ENCODE measurements around the gene CACNA1D.

The CACNA1D gene

GRCh38 chr3:53705774-53706173 is 211.4 kb downstream of the CACNA1D start:
- H3K27ac ChIP-seq = no peak overlapping the region
- no peak for TF ChIP-seq FOXP2 (optimal IDR thresholded peaks at IDR 0.05; ENCODE audit: control extremely low read depth, extremely low read length, insufficient read depth)
- TF ChIP-seq POLR2AphosphoS5 (IDR thresholded peaks at IDR 0.05; ENCODE audit: borderline replicate concordance, low read depth, low read length) = no peak
- no peak for TF ChIP-seq EZH2 (IDR thresholded peaks at IDR 0.05)

DNA sequence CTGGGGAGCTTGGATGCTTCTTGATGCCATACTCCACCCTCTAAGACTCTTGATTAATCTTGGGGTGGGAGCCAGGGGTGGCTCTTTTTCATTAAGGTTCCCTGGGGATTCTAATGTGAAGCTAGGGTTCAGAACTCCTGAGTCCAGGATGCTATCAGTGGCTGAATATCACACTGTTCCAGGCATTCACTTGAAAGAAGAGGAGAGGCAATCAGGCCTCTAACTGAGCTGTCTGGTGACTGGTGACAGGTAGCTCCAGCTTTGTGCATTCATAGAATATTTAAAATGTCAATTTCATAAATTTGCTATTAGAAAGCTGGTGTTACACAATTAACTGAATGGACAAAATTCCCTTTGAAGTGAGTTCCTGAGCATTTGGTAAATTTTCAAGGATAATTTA is 212.8 kb downstream of the CACNA1D start:
- no peak overlapping the region for H3K4me3 ChIP-seq
- no peak for TF ChIP-seq POLR2AphosphoS5 (IDR thresholded peaks at IDR 0.05; ENCODE audit: borderline replicate concordance, low read depth, low read length)
- TF ChIP-seq FOXP2 (optimal IDR thresholded peaks at IDR 0.05; ENCODE audit: control extremely low read depth, extremely low read length, insufficient read depth) = no peak
- TF ChIP-seq EZH2 (IDR thresholded peaks at IDR 0.05) = no peak
- no peak overlapping the region for H3K9ac ChIP-seq (ENCODE audit: insufficient read length)
- no peaks in the 10 kb centered on the region for H3K36me3 ChIP-seq (ENCODE audit: insufficient read depth, low read length)
- no peaks in the 10 kb centered on the region for H3K9me3 ChIP-seq (ENCODE audit: low read depth, low read length)
- H3K27ac ChIP-seq = no peak overlapping the region
- DNase-seq (ENCODE audit: low read depth, low spot score) = no peak

More at GRCh38 chr3:53705774-53706173, 211.4 kb downstream of the CACNA1D start:
- Histone ChIP-seq H3K9ac (ENCODE audit: insufficient read length) (no peak overlapping the region), H3K4me3 (no peak overlapping the region), H3K9me3 (ENCODE audit: low read depth, low read length) (no peaks in the 10 kb centered on the region), H3K36me3 (ENCODE audit: insufficient read depth, low read length) (no peaks in the 10 kb centered on the region)
- DNase-seq (ENCODE audit: low read depth, low spot score) = no peak

DNA sequence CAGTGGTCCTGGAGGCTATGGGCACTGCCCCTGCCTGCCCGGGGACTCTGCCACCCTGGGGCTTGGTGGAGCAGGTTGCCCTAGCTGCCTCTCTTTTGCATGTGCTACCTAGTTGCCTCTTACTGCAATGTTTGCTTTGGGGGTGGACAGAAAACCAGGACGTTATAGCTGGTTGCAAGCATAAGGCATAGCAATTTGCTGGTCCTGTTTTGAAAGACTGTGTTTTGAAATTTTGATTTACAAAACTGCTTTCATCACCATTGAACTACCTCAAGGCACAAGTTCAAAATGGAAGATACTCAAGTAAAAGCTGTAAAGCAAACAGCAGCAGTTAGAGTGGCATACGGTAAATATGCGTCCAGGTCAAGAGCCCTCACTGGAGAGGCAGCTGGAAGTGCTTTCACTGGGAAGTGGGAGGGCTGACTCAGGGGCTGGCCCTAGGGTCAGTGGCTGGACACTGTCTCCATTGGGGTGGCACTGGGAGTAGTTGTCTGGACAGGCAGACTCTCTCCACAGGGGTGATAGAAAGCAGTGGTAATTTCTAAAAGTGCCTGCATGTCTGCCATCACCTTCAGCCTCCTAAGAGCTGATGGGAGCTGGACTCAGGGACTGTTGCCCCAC is 213.7 kb downstream of the CACNA1D start:
- TF ChIP-seq EZH2 (IDR thresholded peaks at IDR 0.05) (no peak), FOXP2 (optimal IDR thresholded peaks at IDR 0.05; ENCODE audit: control extremely low read depth, extremely low read length, insufficient read depth) (no peak), POLR2AphosphoS5 (IDR thresholded peaks at IDR 0.05; ENCODE audit: borderline replicate concordance, low read depth, low read length) (no peak)
- H3K4me3 ChIP-seq = no peak overlapping the region
- no peaks in the 10 kb centered on the region for H3K9me3 ChIP-seq (ENCODE audit: low read depth, low read length)
- no peak for DNase-seq (ENCODE audit: low read depth, low spot score)
- no peak overlapping the region for H3K27ac ChIP-seq
- no peak overlapping the region for H3K9ac ChIP-seq (ENCODE audit: insufficient read length)
- no peaks in the 10 kb centered on the region for H3K36me3 ChIP-seq (ENCODE audit: insufficient read depth, low read length)

GRCh38 chr3:53709256-53709655 is 214.8 kb downstream of the CACNA1D start:
- TF ChIP-seq FOXP2 (optimal IDR thresholded peaks at IDR 0.05; ENCODE audit: control extremely low read depth, extremely low read length, insufficient read depth) (no peak), EZH2 (IDR thresholded peaks at IDR 0.05) (no peak), POLR2AphosphoS5 (IDR thresholded peaks at IDR 0.05; ENCODE audit: borderline replicate concordance, low read depth, low read length) (no peak)
- no peaks in the 10 kb centered on the region for H3K36me3 ChIP-seq (ENCODE audit: insufficient read depth, low read length)
- H3K4me3 ChIP-seq = no peak overlapping the region
- H3K27ac ChIP-seq = no peak overlapping the region
- H3K9ac ChIP-seq (ENCODE audit: insufficient read length) = no peak overlapping the region
- H3K9me3 ChIP-seq (ENCODE audit: low read depth, low read length) = no peaks in the 10 kb centered on the region
- no peak for DNase-seq (ENCODE audit: low read depth, low spot score)

DNA sequence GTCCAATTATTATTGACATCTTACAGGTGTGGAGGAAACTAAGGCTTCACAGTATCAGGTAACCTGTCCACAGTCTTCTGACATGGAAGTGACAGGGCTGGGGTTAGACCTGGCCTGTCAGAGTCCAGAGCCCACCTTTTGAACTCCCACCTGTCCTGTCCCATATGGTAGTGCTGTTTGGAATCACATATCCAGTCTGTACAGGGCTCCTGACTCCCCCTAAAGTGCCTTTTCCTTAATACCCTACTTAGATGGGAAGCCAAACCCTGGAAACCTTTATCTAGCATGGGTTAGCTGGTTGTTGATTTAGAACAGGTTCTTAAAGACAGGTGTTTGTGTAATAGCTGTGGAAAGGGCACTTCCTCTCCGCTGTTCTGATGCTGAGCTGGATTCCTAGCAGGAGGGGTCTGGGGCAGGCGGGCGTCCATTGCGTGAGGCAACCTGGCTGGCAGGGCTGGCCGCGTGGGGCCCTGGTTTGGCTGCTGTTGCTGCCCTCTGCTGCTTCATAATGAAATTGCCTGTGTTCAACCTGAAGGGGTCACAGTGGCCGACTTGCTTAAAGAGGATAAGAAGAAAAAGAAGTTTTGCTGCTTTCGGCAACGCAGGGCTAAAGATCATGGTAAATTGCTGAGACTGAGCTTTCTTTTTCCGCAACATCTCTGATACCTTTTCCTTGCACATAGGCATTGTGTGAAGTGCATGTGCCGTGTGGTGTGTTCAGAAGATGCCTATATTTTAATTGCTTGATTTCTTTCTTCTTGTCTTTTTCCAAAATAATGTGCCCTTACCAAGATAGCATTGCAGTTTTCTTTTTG is 215.7 kb downstream of the CACNA1D start:
- DNase-seq (ENCODE audit: low read depth, low spot score) = no peak
- TF ChIP-seq EZH2 (IDR thresholded peaks at IDR 0.05) (no peak), FOXP2 (optimal IDR thresholded peaks at IDR 0.05; ENCODE audit: control extremely low read depth, extremely low read length, insufficient read depth) (no peak), POLR2AphosphoS5 (IDR thresholded peaks at IDR 0.05; ENCODE audit: borderline replicate concordance, low read depth, low read length) (no peak)

GRCh38 chr3:53711387-53711786 is 217.0 kb downstream of the CACNA1D start:
- H3K36me3 ChIP-seq (ENCODE audit: insufficient read depth, low read length) = no peaks in the 10 kb centered on the region

More for the DNA sequence above, 215.7 kb downstream of the CACNA1D start:
- H3K27ac ChIP-seq = no peak overlapping the region
- no peaks in the 10 kb centered on the region for H3K9me3 ChIP-seq (ENCODE audit: low read depth, low read length)
- no peaks in the 10 kb centered on the region for H3K36me3 ChIP-seq (ENCODE audit: insufficient read depth, low read length)
- H3K9ac ChIP-seq (ENCODE audit: insufficient read length) = no peak overlapping the region
- no peak overlapping the region for H3K4me3 ChIP-seq

DNA sequence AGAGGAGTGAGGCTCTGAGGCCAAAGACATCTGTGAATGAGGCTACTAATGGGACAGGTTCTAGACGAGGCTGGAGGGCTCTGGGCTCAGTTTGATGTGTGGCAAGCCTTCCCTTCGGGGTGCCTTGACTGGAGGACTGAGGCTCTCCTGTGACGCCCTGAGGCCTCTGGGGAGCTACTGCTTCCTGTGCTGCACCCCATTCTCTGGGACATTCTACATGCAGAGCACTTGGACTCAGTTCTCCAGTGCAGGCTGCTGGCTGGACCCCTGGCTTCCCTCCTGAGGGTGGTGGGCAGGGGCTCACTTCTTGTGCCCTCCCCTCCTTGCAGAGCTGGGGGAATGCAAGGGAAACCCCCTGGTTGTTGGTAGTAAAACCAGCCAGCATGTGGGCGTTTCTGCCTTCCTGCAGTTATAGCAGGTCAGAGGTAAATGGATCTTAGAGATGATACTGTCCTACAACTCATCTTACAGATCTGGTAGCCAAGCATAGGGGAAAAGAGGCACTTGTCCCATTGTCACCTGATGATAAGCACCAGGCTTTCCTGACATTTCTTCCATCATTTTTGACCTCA is 218.5 kb downstream of the CACNA1D start:
- DNase-seq (ENCODE audit: low read depth, low spot score) = no peak
- H3K36me3 ChIP-seq (ENCODE audit: insufficient read depth, low read length) = no peaks in the 10 kb centered on the region
- no peaks in the 10 kb centered on the region for H3K9me3 ChIP-seq (ENCODE audit: low read depth, low read length)
- H3K27ac ChIP-seq = no peak overlapping the region
- no peak overlapping the region for H3K9ac ChIP-seq (ENCODE audit: insufficient read length)
- no peak overlapping the region for H3K4me3 ChIP-seq
- no peak for TF ChIP-seq EZH2 (IDR thresholded peaks at IDR 0.05)
- TF ChIP-seq POLR2AphosphoS5 (IDR thresholded peaks at IDR 0.05; ENCODE audit: borderline replicate concordance, low read depth, low read length) = no peak
- TF ChIP-seq FOXP2 (optimal IDR thresholded peaks at IDR 0.05; ENCODE audit: control extremely low read depth, extremely low read length, insufficient read depth) = no peak

More at GRCh38 chr3:53711387-53711786, 217.0 kb downstream of the CACNA1D start:
- no peak overlapping the region for H3K9ac ChIP-seq (ENCODE audit: insufficient read length)
- H3K27ac ChIP-seq = no peak overlapping the region
- TF ChIP-seq POLR2AphosphoS5 (IDR thresholded peaks at IDR 0.05; ENCODE audit: borderline replicate concordance, low read depth, low read length) = no peak
- TF ChIP-seq FOXP2 (optimal IDR thresholded peaks at IDR 0.05; ENCODE audit: control extremely low read depth, extremely low read length, insufficient read depth) = no peak
- no peak for TF ChIP-seq EZH2 (IDR thresholded peaks at IDR 0.05)
- DNase-seq (ENCODE audit: low read depth, low spot score) = no peak
- H3K9me3 ChIP-seq (ENCODE audit: low read depth, low read length) = no peaks in the 10 kb centered on the region
- H3K4me3 ChIP-seq = no peak overlapping the region

- no peak overlapping the region for H3K27ac ChIP-seq
- H3K4me3 ChIP-seq = no peak overlapping the region
- TF ChIP-seq POLR2AphosphoS5 (IDR thresholded peaks at IDR 0.05; ENCODE audit: borderline replicate concordance, low read depth, low read length) (no peak), FOXP2 (optimal IDR thresholded peaks at IDR 0.05; ENCODE audit: control extremely low read depth, extremely low read length, insufficient read depth) (no peak), EZH2 (IDR thresholded peaks at IDR 0.05) (no peak)
- H3K9me3 ChIP-seq (ENCODE audit: low read depth, low read length) = no peaks in the 10 kb centered on the region
- no peak overlapping the region for H3K9ac ChIP-seq (ENCODE audit: insufficient read length)
- DNase-seq (ENCODE audit: low read depth, low spot score) = no peak
- no peaks in the 10 kb centered on the region for H3K36me3 ChIP-seq (ENCODE audit: insufficient read depth, low read length)
Measured at GRCh38 chr3:53713626-53714025, 219.2 kb downstream of the CACNA1D start.
